SK-N-SH (cell line): Measurements from ENCODE around the gene ASPG. TPM values are rescaled to one million over a fixed set of nuclear protein-coding genes. Genes with fewer than 3 reads are reported as not detected.

Experiments used
- CTCF ChIA-PET: fragments of 300-600, 350-600 bp; formaldehyde crosslinking; extraction: SDS; loops from one replicate; lab custom pipeline; 2021; lab: Yijun Ruan, JAX
- POLR2A ChIA-PET: fragments of 350-600 bp; sonication (Branson Sonifier 250); formaldehyde crosslinking; extraction: SDS; loops from one replicate; lab custom pipeline; 2020; ENCODE audit warnings: antibody characterized with exemption, inconsistent platforms; lab: Yijun Ruan, JAX
- DNase-seq: peaks from one replicate; pipeline ENCODE4 v3.0.0; 2012
- H2AFZ ChIP-seq: fragments of 200-600 bp; sonication (generic); 2 replicates; pipeline ENCODE4 v1.8.1; 2016; ENCODE audit warnings: antibody characterized with exemption, mild to moderate bottlenecking, low read depth
- H3F3A ChIP-seq: fragments of 200-600 bp; sonication (generic); replicated peaks from 2 replicates; pipeline ENCODE3; 2016; ENCODE audit warnings: antibody characterized with exemption, mild to moderate bottlenecking; ENCODE audit not compliant: insufficient read depth
- H3K27ac ChIP-seq, 2 experiments: fragments of 200-500 bp in 1 of 2; fragments of 200-600 bp in 1 of 2; sonication (Bioruptor generic) in 1 of 2; sonication (generic), shearing (Covaris generic) in 1 of 2; 2 replicates each; pipeline versions ENCODE4 v1.5.1 to v1.6.1; 2014 to 2016; ENCODE audit warnings: low read depth in 2 of 2, inconsistent platforms in 1 of 2, low read length in 1 of 2, mild to moderate bottlenecking in 1 of 2, mixed read lengths in 1 of 2
- H3K27me3 ChIP-seq: fragments of 200-600 bp; sonication (generic), shearing (Covaris generic); 2 replicates; pipeline ENCODE4 v1.6.1; 2016; ENCODE audit warnings: mixed run types; ENCODE audit not compliant: insufficient read depth
- H3K36me3 ChIP-seq, 2 experiments: fragments of 200-500 bp in 1 of 2; fragments of 200-600 bp in 1 of 2; sonication (Bioruptor generic) in 1 of 2; sonication (generic) in 1 of 2; replicated peaks in 1 of 2; 2 replicates each; pipeline versions ENCODE3 to v1.5.1; 2014 to 2016; ENCODE audit warnings: low read length in 1 of 2, mild to moderate bottlenecking in 1 of 2; ENCODE audit not compliant: insufficient read depth in 2 of 2, control insufficient read depth in 1 of 2
- H3K4me1 ChIP-seq, 2 experiments: fragments of 200-500 bp in 1 of 2; fragments of 200-600 bp in 1 of 2; sonication (Bioruptor generic) in 1 of 2; sonication (generic), shearing (Covaris generic) in 1 of 2; 2 replicates each; pipeline versions ENCODE4 v1.5.1 to v1.6.1; 2014 to 2016; ENCODE audit warnings: low read depth in 1 of 2, low read length in 1 of 2, mixed run types in 1 of 2; ENCODE audit not compliant: insufficient read depth in 2 of 2, control insufficient read depth in 1 of 2
- H3K4me2 ChIP-seq: fragments of 200-600 bp; sonication (generic), shearing (Covaris generic); 2 replicates; pipeline ENCODE4 v1.6.1; 2017; ENCODE audit warnings: mixed run types
- H3K4me3 ChIP-seq, 2 experiments: fragments of 200-500 bp in 1 of 2; fragments of 200-600 bp in 1 of 2; sonication (Bioruptor generic) in 1 of 2; sonication (generic), shearing (Covaris generic) in 1 of 2; 2 replicates each; pipeline versions ENCODE4 v1.5.1 to v1.8.1; 2014 to 2016; ENCODE audit warnings: low read depth in 2 of 2, inconsistent platforms in 1 of 2, low read length in 1 of 2, mild to moderate bottlenecking in 1 of 2, mixed read lengths in 1 of 2, moderate library complexity in 1 of 2
- H3K79me2 ChIP-seq: fragments of 200-600 bp; sonication (generic); 2 replicates; pipeline ENCODE4 v1.8.1; 2017; ENCODE audit warnings: mild to moderate bottlenecking; ENCODE audit not compliant: insufficient read depth
- H3K9ac ChIP-seq: fragments of 200-600 bp; sonication (generic); 2 replicates; pipeline ENCODE4 v1.6.1; 2017; ENCODE audit warnings: mixed run types
- H3K9me2 ChIP-seq: fragments of 200-600 bp; sonication (generic); 2 replicates; pipeline ENCODE4 v1.6.1; 2017; ENCODE audit warnings: mixed run types
- H3K9me3 ChIP-seq: fragments of 200-600 bp; sonication (generic); 2 replicates; pipeline ENCODE4 v1.6.1; 2017; ENCODE audit warnings: mixed run types, mild to moderate bottlenecking, moderate library complexity
- H4K20me1 ChIP-seq: fragments of 200-600 bp; sonication (generic); 2 replicates; pipeline ENCODE4 v1.6.1; 2017; ENCODE audit warnings: mild to moderate bottlenecking, mixed run types; ENCODE audit not compliant: insufficient read depth
- EZH2phosphoT487 ChIP-seq: fragments of 200-600 bp; sonication (generic); IDR thresholded peaks from 2 replicates; pipeline ENCODE4 v1.6.1; 2017; ENCODE audit warnings: low read depth, mixed run types, mild to moderate bottlenecking, antibody characterized with exemption, moderate library complexity, borderline replicate concordance
- FOSL2 ChIP-seq: IDR thresholded peaks from 2 replicates; pipeline ENCODE4 v1.4.0; 2012; ENCODE audit warnings: low read depth, mild to moderate bottlenecking, moderate library complexity, borderline replicate concordance
- MXI1 ChIP-seq: IDR thresholded peaks from 2 replicates; pipeline ENCODE4 v1.6.1; 2012; ENCODE audit warnings: mild to moderate bottlenecking, low read depth, low read length, improper control_type of control experiment
- POLR2AphosphoS5 ChIP-seq: IDR thresholded peaks from 2 replicates; pipeline ENCODE4 v1.6.1; 2012; ENCODE audit warnings: low read depth, low read length
- RAD21 ChIP-seq: IDR thresholded peaks from 2 replicates; pipeline ENCODE4 v1.6.1; 2012; ENCODE audit warnings: mild to moderate bottlenecking, low read length
- RXRA ChIP-seq: IDR thresholded peaks from 2 replicates; pipeline ENCODE4 v1.4.0; 2012; ENCODE audit warnings: low read depth, mild to moderate bottlenecking, borderline replicate concordance
- SIN3A ChIP-seq: IDR thresholded peaks from 2 replicates; pipeline ENCODE4 v1.6.1; 2012; ENCODE audit warnings: low read depth, mild to moderate bottlenecking, low read length, moderate library complexity, borderline replicate concordance
- SMC3 ChIP-seq: IDR thresholded peaks from 2 replicates; pipeline ENCODE4 v1.6.1; 2012; ENCODE audit warnings: low read depth, low read length, improper control_type of control experiment
- WGBS: methylation state at CpG from one replicate; pipeline ENCODE4 v1.1.6; 2017; ENCODE audit warnings: low lambda C conversion rate; 5-methylcytosine and 5-hydroxymethylcytosine counted together
- polyA plus RNA-seq, 3 experiments: library from polyadenylated mRNA; depleted of rRNA; stranded (reverse); fragments of >200 nt; gene quantifications; 2 replicates each; pipeline ENCODE4 v1.2.3, GENCODE V29; 2012
- TF ChIP-seq, protein P1 (sequence below): fragments of 200-600 bp; sonication (generic); IDR thresholded peaks from 2 replicates; pipeline ENCODE4 v1.6.1; 2017; ENCODE audit warnings: antibody characterized with exemption, mild to moderate bottlenecking, moderate library complexity
- TF ChIP-seq, protein P2 (sequence below): IDR thresholded peaks from 2 replicates; pipeline ENCODE4 v1.4.0; 2012; ENCODE audit warnings: low read depth, borderline replicate concordance
- TF ChIP-seq, protein P3 (sequence below): fragments of 150-350 bp; IDR thresholded peaks from 2 replicates; pipeline ENCODE4 v1.6.1; 2016; ENCODE audit warnings: mild to moderate bottlenecking, low read depth, low read length

ASPG gene
- polyA plus RNA-seq, 1 of the 3 experiments (the other 2 are of a cell fraction): not detected

- no peaks in the 10 kb centered on the region for H3F3A ChIP-seq
- TF ChIP-seq RXRA (no peak), SMC3 (peak; percentile 19; the same call in 1 of the 2 replicates), SIN3A (no peak), MXI1 (peak; percentile 48; the same call in 1 of the 2 replicates), RAD21 (peak; percentile 46), POLR2AphosphoS5 (no peak), FOSL2 (no peak), EZH2phosphoT487 (no peak)
- TF ChIP-seq, protein P1, sequence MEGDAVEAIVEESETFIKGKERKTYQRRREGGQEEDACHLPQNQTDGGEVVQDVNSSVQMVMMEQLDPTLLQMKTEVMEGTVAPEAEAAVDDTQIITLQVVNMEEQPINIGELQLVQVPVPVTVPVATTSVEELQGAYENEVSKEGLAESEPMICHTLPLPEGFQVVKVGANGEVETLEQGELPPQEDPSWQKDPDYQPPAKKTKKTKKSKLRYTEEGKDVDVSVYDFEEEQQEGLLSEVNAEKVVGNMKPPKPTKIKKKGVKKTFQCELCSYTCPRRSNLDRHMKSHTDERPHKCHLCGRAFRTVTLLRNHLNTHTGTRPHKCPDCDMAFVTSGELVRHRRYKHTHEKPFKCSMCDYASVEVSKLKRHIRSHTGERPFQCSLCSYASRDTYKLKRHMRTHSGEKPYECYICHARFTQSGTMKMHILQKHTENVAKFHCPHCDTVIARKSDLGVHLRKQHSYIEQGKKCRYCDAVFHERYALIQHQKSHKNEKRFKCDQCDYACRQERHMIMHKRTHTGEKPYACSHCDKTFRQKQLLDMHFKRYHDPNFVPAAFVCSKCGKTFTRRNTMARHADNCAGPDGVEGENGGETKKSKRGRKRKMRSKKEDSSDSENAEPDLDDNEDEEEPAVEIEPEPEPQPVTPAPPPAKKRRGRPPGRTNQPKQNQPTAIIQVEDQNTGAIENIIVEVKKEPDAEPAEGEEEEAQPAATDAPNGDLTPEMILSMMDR: peak; percentile 26
- TF ChIP-seq, protein P2, sequence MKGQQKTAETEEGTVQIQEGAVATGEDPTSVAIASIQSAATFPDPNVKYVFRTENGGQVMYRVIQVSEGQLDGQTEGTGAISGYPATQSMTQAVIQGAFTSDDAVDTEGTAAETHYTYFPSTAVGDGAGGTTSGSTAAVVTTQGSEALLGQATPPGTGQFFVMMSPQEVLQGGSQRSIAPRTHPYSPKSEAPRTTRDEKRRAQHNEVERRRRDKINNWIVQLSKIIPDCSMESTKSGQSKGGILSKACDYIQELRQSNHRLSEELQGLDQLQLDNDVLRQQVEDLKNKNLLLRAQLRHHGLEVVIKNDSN: no peak
- TF ChIP-seq, protein P3, sequence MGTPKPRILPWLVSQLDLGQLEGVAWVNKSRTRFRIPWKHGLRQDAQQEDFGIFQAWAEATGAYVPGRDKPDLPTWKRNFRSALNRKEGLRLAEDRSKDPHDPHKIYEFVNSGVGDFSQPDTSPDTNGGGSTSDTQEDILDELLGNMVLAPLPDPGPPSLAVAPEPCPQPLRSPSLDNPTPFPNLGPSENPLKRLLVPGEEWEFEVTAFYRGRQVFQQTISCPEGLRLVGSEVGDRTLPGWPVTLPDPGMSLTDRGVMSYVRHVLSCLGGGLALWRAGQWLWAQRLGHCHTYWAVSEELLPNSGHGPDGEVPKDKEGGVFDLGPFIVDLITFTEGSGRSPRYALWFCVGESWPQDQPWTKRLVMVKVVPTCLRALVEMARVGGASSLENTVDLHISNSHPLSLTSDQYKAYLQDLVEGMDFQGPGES: no peak
- peaks cover 17% of the 10 kb centered on the region for H3K27me3 ChIP-seq
- H3K27ac ChIP-seq: peak overlapping the region in 1 of 2 experiments; percentile 47; a peak in 1 of 4 replicates
- no peaks in the 10 kb centered on the region for H3K79me2 ChIP-seq
- no peaks in the 10 kb centered on the region for H3K9me3 ChIP-seq
- no peak overlapping the region for H3K9ac ChIP-seq
- no peak overlapping the region for H2AFZ ChIP-seq
- ChIA-PET CTCF (interaction anchor here (0.6 to 9.7 kb wide), 9 partner anchors 22 to 452 kb away, joined by 3 to 166 read pairs (median 4); no protein-coding TSS in a partner anchor), POLR2A (no interaction called here)
- H3K4me2 ChIP-seq: no peak overlapping the region
- H3K36me3 ChIP-seq: no peaks in the 10 kb centered on the region
- DNase-seq: peak; percentile 81
- H3K4me1 ChIP-seq: peaks cover 0 to 40% of the 10 kb centered on the region in 2 experiments; a peak in 1 of 4 replicates
- no peaks in the 10 kb centered on the region for H4K20me1 ChIP-seq
- 56% methylated on average over 23 of the region's 47 CpGs for WGBS
- no peaks in the 10 kb centered on the region for H3K9me2 ChIP-seq
- peak overlapping the region in 1 of 2 experiments; percentile 70; a peak in 1 of 4 replicates for H3K4me3 ChIP-seq
Measured at GRCh38 chr14:104135121-104135903, 49.8 kb downstream of the ASPG start.
